ENCODE results near the gene KSR2.

KSR2 gene

DNA sequence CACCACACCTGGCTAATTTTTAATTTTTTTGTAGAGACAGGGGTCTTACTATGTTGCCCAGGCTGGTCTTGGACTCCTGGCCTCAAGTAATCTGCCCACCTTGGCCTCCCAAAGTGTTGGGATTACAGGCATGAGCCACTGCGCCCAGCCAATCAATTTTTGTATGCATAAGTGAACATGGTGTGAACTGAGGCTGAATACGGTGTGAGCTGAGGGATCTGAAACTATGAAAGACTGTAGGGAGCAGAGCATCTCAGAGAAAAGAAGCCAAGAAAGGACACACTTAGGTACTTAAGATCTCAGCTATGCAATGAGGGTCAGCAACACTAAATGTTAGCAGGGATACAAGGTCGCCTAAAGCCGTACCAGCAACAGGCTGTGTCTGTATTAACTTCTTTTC is 54.1 kb downstream of the KSR2 start:
- no peak overlapping the region for H3K27ac ChIP-seq
- POLR2A ChIA-PET (ENCODE audit: low non-redundant PET), result no interaction called here
- CTCF ChIA-PET, result no interaction called here
- TF ChIP-seq, protein P1, sequence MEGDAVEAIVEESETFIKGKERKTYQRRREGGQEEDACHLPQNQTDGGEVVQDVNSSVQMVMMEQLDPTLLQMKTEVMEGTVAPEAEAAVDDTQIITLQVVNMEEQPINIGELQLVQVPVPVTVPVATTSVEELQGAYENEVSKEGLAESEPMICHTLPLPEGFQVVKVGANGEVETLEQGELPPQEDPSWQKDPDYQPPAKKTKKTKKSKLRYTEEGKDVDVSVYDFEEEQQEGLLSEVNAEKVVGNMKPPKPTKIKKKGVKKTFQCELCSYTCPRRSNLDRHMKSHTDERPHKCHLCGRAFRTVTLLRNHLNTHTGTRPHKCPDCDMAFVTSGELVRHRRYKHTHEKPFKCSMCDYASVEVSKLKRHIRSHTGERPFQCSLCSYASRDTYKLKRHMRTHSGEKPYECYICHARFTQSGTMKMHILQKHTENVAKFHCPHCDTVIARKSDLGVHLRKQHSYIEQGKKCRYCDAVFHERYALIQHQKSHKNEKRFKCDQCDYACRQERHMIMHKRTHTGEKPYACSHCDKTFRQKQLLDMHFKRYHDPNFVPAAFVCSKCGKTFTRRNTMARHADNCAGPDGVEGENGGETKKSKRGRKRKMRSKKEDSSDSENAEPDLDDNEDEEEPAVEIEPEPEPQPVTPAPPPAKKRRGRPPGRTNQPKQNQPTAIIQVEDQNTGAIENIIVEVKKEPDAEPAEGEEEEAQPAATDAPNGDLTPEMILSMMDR (conservative IDR thresholded peaks at IDR 0.05; ENCODE audit: low read depth), result no peak
- DNase-seq (ENCODE audit: low spot score), result no peak

DNA sequence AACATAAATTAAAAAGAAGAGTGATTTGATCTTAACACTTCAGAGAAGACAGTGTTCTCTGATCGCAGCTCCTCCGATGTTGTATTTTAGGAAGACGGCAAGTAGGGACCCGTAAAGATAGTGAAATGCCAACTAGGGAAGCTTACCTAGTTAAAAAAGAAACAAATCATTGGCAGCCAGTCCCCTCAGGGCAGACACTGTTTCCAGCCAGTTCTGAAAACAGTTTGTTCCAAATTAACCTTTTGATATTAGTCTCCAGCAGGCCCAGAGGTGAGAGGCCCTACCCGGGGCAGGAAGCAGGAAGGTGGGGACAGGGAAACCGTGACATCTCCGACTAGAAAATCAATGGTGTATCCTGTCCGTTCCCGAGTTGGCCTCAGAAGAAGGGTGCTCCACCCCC is 56.0 kb downstream of the KSR2 start:
- no peak overlapping the region for H3K27ac ChIP-seq

DNA sequence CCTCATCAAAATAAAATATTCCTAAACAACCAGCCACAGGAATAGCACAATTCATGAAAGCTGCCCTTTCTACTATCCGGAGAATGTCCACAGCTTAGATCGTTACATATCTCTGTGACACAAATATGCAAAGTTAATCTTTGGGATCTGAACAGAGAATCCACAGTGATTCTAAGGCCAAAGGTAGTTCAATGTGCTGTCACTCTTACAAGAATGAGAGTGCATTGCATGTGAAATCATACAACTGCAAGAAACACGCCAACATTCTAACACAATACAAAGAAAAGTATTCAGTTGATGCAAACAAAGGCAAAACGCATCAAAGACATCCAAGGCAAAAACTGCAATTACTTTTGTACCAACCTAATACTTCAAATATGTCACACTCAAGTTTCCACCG is 60.4 kb downstream of the KSR2 start:
- DNase-seq (ENCODE audit: low spot score), result no peak
- H3K27ac ChIP-seq, result no peak overlapping the region
- ChIA-PET CTCF (no interaction called here), POLR2A (ENCODE audit: low non-redundant PET) (no interaction called here)
- TF ChIP-seq, protein P1 (conservative IDR thresholded peaks at IDR 0.05; ENCODE audit: low read depth), result no peak

More for the DNA sequence above, 56.0 kb downstream of the KSR2 start:
- ChIA-PET POLR2A (ENCODE audit: low non-redundant PET) (no interaction called here), CTCF (interaction anchor here (0.6 kb wide), 1 partner anchor 225 kb away, joined by 3 read pairs; no protein-coding TSS in a partner anchor)
- no peak for DNase-seq (ENCODE audit: low spot score)
- TF ChIP-seq, protein P1 (conservative IDR thresholded peaks at IDR 0.05; ENCODE audit: low read depth), result no peak

DNA sequence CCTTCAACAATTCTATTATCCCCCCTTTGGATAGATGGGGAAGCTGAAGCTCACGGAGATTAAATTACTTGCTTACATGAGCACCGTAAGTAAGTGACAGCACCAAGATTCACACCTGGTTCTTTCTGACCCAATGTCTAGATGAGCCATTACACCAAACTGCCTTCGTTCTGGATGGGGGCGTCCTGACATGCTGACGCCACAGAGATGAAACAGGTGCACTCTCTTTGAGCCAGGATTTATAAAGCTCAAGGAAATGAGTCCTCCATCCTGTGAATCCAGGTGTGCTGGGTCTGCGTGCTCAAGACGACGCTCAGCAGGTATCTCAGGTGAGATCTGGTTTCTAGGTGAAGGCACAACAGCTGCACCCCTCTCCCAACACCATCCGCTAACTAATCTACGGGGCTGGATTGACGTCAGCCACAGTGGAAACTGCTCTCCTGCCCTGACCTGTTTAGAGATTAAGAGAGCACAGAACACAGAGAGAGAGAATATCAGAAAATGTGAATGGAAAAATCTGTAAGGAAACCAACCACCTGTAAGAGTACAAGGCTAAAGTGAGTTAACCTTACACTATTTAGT is 61.6 kb downstream of the KSR2 start:
- DNase-seq (ENCODE audit: low spot score), result no peak
- TF ChIP-seq, protein P1 (conservative IDR thresholded peaks at IDR 0.05; ENCODE audit: low read depth), result no peak
- CTCF ChIA-PET, result no interaction called here
- no peak overlapping the region for H3K27ac ChIP-seq
- POLR2A ChIA-PET (ENCODE audit: low non-redundant PET), result no interaction called here

DNA sequence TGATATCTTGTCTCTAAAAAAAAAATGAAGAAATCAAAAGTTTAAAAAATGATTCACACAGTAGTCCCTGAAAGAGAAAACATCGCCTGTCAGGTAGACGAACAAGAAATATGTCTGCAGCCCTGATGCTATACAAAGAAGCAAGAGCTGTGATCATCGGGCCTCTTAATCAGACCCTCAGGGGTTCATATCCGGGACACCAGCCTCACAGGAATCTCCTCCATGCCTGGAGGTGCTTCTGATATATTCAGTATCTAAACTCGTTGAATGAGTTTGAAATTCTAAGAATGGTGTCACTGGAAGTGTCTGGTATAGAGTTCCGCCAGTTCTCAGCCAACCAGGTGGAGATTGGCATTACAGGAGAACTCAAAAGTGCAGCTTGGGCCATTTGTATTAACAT is 64.7 kb downstream of the KSR2 start:
- TF ChIP-seq, protein P1 (conservative IDR thresholded peaks at IDR 0.05; ENCODE audit: low read depth), result no peak
- ChIA-PET CTCF (no interaction called here), POLR2A (ENCODE audit: low non-redundant PET) (no interaction called here)
- no peak for DNase-seq (ENCODE audit: low spot score)
- no peak overlapping the region for H3K27ac ChIP-seq

DNA sequence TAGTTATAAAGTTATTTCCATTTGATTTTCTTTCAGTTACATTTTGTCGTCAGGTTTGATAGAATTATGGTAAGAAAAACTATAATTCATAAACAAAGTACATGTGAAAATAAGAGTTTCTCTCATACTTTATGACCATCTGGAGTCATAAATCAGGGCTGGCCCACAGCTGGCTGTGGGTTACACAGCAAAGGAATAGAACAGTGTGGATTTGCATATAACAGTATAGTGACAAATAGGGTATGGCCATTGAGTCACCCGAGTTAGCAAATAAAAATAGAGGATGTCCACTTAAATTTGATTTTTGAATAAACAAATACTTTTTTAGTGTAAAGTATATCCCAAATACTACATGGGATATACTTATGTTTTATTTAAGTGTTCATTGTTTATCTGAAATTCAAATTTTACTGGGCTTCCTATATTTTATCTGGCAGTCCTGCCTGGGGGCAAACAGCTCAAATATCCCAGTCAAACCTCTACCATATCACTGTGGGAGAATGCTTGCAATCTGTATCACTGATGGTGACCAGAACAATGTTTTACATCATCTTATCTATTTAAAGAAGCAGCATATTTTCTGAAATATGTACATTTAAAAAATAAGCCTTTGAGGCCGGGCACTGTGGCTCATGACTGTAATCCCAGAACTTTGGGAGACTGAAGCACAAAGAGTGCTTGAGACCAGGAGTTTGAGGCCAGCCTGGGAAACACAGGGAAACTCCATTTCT is 65.5 kb downstream of the KSR2 start:
- POLR2A ChIA-PET (ENCODE audit: low non-redundant PET), result no interaction called here
- TF ChIP-seq, protein P1 (conservative IDR thresholded peaks at IDR 0.05; ENCODE audit: low read depth), result no peak
- DNase-seq (ENCODE audit: low spot score), result no peak
- CTCF ChIA-PET, result no interaction called here
- H3K27ac ChIP-seq, result no peak overlapping the region

Data from RWPE1 (cell line).